Endothelial cell of umbilical vein (primary cell): ENCODE data around the gene GNG8. TPM values are rescaled to one million over a fixed set of nuclear protein-coding genes. Genes with fewer than 3 reads are reported as not detected.

Source experiments
- BruUV-seq: library from RNA; stranded (reverse); fragments of 400-500 nt; replicated peaks from 2 replicates; lab custom pipeline; 2021; lab: Mats Ljungman, UMichigan
- CTCF ChIA-PET: fragments of 300-600, 350-600 bp; sonication (Branson Sonifier 250); formaldehyde crosslinking; loops from one replicate; lab custom pipeline; 2021; ENCODE audit warnings: antibody characterized with exemption, inconsistent platforms; lab: Charles Lee
- POLR2A ChIA-PET: fragments of 300-600, 350-600 bp; sonication (Branson Sonifier 250); formaldehyde crosslinking; loops from one replicate; lab custom pipeline; 2021; ENCODE audit warnings: antibody characterized with exemption, inconsistent platforms; lab: Charles Lee
- DNase-seq: peaks from one replicate; pipeline ENCODE4 v3.0.0-alpha.2; 2011; ENCODE audit warnings: low read depth, low spot score
- FAIRE-seq: peaks from 2 replicates; lab custom pipeline; 2011; peaks lifted over from hg19 to GRCh38; lab: Jason Lieb, UNC
- H2AFZ ChIP-seq: 2 replicates; pipeline ENCODE4 v1.6.0; 2012; ENCODE audit warnings: low read depth, low read length, control low read depth, inconsistent platforms
- H3K27ac ChIP-seq: 2 replicates; pipeline ENCODE4 v1.5.1; 2011; ENCODE audit warnings: low read depth, mild to moderate bottlenecking, control low read depth, low read length, moderate library complexity; ENCODE audit not compliant: insufficient read depth
- H3K27me3 ChIP-seq, 2 experiments: 2 replicates each; pipeline versions ENCODE4 v1.6.0 to v1.6.1; 2011; ENCODE audit warnings: low read length in 2 of 2, mixed read lengths in 1 of 2; ENCODE audit not compliant: control insufficient read depth in 2 of 2, insufficient read depth in 2 of 2
- H3K36me3 ChIP-seq, 2 experiments: 2 replicates in 1 of 2; 3 replicates in 1 of 2; pipeline ENCODE4 v1.5.1; 2011; ENCODE audit warnings: low read length in 2 of 2, mild to moderate bottlenecking in 1 of 2, moderate library complexity in 1 of 2; ENCODE audit not compliant: control insufficient read depth in 2 of 2, insufficient read depth in 2 of 2; ENCODE audit errors: extremely low read depth in 1 of 2
- H3K4me1 ChIP-seq: 3 replicates; pipeline ENCODE4 v1.5.1; 2011; ENCODE audit warnings: mild to moderate bottlenecking, low read length; ENCODE audit not compliant: control insufficient read depth, insufficient read depth; ENCODE audit errors: extremely low read depth
- H3K4me2 ChIP-seq: 2 replicates; pipeline ENCODE4 v1.6.1; 2011; ENCODE audit warnings: low read length, control low read depth, mixed read lengths; ENCODE audit not compliant: insufficient read depth
- H3K4me3 ChIP-seq, 3 experiments: fragments of 200-600 bp in 1 of 3; sonication (generic), shearing (Covaris generic) in 1 of 3; replicated peaks in 1 of 3; 2 replicates each; pipeline ENCODE4 v1.5.1; 2011 to 2016; ENCODE audit warnings: control low read depth in 3 of 3, low read length in 3 of 3, mild to moderate bottlenecking in 2 of 3, inconsistent platforms in 1 of 3, low read depth in 1 of 3, moderate library complexity in 1 of 3; ENCODE audit not compliant: insufficient read depth in 1 of 3
- H3K79me2 ChIP-seq: 2 replicates; pipeline ENCODE4 v1.6.0; 2012; ENCODE audit warnings: low read length, inconsistent platforms; ENCODE audit not compliant: control insufficient read depth, insufficient read depth
- H3K9ac ChIP-seq: replicated peaks from 2 replicates; pipeline ENCODE3; 2011; ENCODE audit warnings: low read length, control low read depth; ENCODE audit not compliant: insufficient read depth; ENCODE audit errors: extremely low read depth
- H3K9me1 ChIP-seq: replicated peaks from 3 replicates; pipeline ENCODE4 v1.6.0; 2011; ENCODE audit warnings: mild to moderate bottlenecking, low read length; ENCODE audit not compliant: control insufficient read depth, insufficient read depth; ENCODE audit errors: extremely low read depth
- H3K9me3 ChIP-seq: replicated peaks from 2 replicates; pipeline ENCODE4 v1.5.1; 2012; ENCODE audit warnings: low read length, inconsistent platforms; ENCODE audit not compliant: control insufficient read depth, insufficient read depth
- H4K20me1 ChIP-seq: replicated peaks from 2 replicates; pipeline ENCODE3; 2011; ENCODE audit warnings: mild to moderate bottlenecking, low read length; ENCODE audit not compliant: control insufficient read depth, insufficient read depth; ENCODE audit errors: extremely low read depth
- FOS ChIP-seq: IDR thresholded peaks from 2 replicates; pipeline ENCODE4 v1.6.1; 2011; ENCODE audit warnings: mild to moderate bottlenecking, low read length, moderate library complexity, borderline replicate concordance; ENCODE audit not compliant: insufficient read depth
- GATA2 ChIP-seq: IDR thresholded peaks from 2 replicates; pipeline ENCODE4 v1.7.0; 2011; ENCODE audit warnings: low read depth, mild to moderate bottlenecking, moderate library complexity, mixed read lengths, low read length; ENCODE audit not compliant: insufficient read length, insufficient read depth
- JUN ChIP-seq: IDR thresholded peaks from 2 replicates; pipeline ENCODE4 v1.6.1; 2011; ENCODE audit warnings: borderline replicate concordance, low read depth; ENCODE audit not compliant: insufficient read length, insufficient read depth
- MAX ChIP-seq: IDR thresholded peaks from 2 replicates; pipeline ENCODE4 v1.6.1; 2011; ENCODE audit not compliant: insufficient read depth, insufficient read length
- MYC ChIP-seq: IDR thresholded peaks from one replicate; pipeline ENCODE4 v1.6.1; 2011; ENCODE audit warnings: mild to moderate bottlenecking, low read depth, low read length
- POLR2A ChIP-seq: IDR thresholded peaks from 2 replicates; pipeline ENCODE4 v1.6.1; 2012; ENCODE audit warnings: low read depth, mild to moderate bottlenecking, control low read depth, low read length
- POLR2AphosphoS5 ChIP-seq: IDR thresholded peaks from 2 replicates; pipeline ENCODE4 v1.6.1; 2012; ENCODE audit warnings: low read depth, mild to moderate bottlenecking, control low read depth, low read length, moderate library complexity; ENCODE audit not compliant: insufficient read depth
- dilution Hi-C: fragments of 300-500 bp; cut with MboI; formaldehyde crosslinking; loops from one replicate; pipeline ENCODE4 v1.15.0; 2019; ENCODE audit warnings: low sequenced_read_pairs; ENCODE audit not compliant: extremely low pct_ligation_motif_present
- intact Hi-C: fragments of 100-400 bp; cut with micrococcal nuclease; formaldehyde crosslinking; loops from one replicate; pipeline ENCODE4 v1.10.0; 2022
- polyA plus RNA-seq, 4 experiments: library from polyadenylated mRNA; depleted of rRNA in 3 of 4; stranded (reverse) in 3 of 4; unstranded in 1 of 4; fragments of >200 nt; gene quantifications; 2 replicates each; pipeline versions ENCODE4 v1.2.1 to v1.2.3, GENCODE V29; 2011 to 2012; ENCODE audit warnings: missing spikeins in 1 of 4
- total RNA-seq: library from RNA; stranded (reverse); gene quantifications from 2 replicates; pipeline ENCODE4 v1.2.3, GENCODE V29; 2021
- TF ChIP-seq, protein P1 (sequence below), 2 donors: IDR thresholded peaks; 1 replicate in 1 of 2; 2 replicates in 1 of 2; pipeline ENCODE4 v1.5.1; 2011; ENCODE audit warnings: low read length in 2 of 2, mild to moderate bottlenecking in 2 of 2, moderate library complexity in 2 of 2, control low read depth in 1 of 2, inconsistent platforms in 1 of 2, low read depth in 1 of 2; ENCODE audit not compliant: insufficient read depth in 1 of 2; ENCODE audit errors: extremely low read depth in 1 of 2

The GNG8 gene
- total and polyA plus RNA-seq, 2 donors (not counting 3 experiments of a cell fraction or from before 2014, with no cell fraction given): not detected

DNA sequence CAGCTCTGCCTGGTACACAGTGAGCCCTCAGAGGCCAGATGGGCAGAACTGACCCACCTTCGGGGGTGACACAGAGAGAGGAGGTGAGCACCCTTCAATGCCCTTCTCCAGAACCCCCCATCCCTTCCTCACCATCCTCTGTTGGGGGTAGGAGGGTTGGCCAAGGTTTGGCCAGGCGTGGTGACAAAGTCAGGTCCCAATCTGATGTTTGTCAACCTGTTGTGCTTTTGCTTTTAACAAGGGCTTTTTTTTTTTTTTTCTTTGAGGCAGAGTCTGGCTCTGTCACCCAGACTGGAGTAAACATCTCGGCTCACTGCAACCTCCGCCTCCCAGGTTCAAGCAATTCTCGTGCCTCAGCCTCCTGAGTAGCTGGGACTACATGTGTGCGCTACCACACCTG lies 18.4 kb downstream of the GNG8 start:
- no TSS peak for BruUV-seq
- Histone ChIP-seq H3K9me1 (no peaks in the 10 kb centered on the region), H3K9ac (no peak overlapping the region), H3K27ac (no peak overlapping the region), H2AFZ (no peak overlapping the region), H3K4me2 (no peak overlapping the region), H3K4me3 (no peak overlapping the region), H3K27me3 (no peaks in the 10 kb centered on the region), H3K36me3 (no peaks in the 10 kb centered on the region), H4K20me1 (no peaks in the 10 kb centered on the region), H3K9me3 (no peaks in the 10 kb centered on the region), H3K79me2 (no peaks in the 10 kb centered on the region), H3K4me1 (no peaks in the 10 kb centered on the region)
- FAIRE-seq (no peak), DNase-seq (no peak)
- intact Hi-C loops (no loop called here), dilution Hi-C loops (no loop called here)
- POLR2A ChIA-PET: interaction anchor here (0.9 to 1.2 kb wide), 2 partner anchors 17 to 44 kb away, joined by 4 read pairs; partner anchors contain the start of genes CALM3 and DACT3
- TF ChIP-seq POLR2AphosphoS5 (no peak), GATA2 (no peak), JUN (no peak), MAX (no peak), FOS (no peak), MYC (no peak), POLR2A (no peak)
- TF ChIP-seq, protein P1, sequence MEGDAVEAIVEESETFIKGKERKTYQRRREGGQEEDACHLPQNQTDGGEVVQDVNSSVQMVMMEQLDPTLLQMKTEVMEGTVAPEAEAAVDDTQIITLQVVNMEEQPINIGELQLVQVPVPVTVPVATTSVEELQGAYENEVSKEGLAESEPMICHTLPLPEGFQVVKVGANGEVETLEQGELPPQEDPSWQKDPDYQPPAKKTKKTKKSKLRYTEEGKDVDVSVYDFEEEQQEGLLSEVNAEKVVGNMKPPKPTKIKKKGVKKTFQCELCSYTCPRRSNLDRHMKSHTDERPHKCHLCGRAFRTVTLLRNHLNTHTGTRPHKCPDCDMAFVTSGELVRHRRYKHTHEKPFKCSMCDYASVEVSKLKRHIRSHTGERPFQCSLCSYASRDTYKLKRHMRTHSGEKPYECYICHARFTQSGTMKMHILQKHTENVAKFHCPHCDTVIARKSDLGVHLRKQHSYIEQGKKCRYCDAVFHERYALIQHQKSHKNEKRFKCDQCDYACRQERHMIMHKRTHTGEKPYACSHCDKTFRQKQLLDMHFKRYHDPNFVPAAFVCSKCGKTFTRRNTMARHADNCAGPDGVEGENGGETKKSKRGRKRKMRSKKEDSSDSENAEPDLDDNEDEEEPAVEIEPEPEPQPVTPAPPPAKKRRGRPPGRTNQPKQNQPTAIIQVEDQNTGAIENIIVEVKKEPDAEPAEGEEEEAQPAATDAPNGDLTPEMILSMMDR (IDR thresholded peaks at IDR 0.05; ENCODE audit: extremely low read depth in 1 of 2, insufficient read depth in 1 of 2, low read depth in 1 of 2, low read length in 2 of 2): no peak
- CTCF ChIA-PET: interaction anchor here (0.6 to 13.9 kb wide), 22 partner anchors 11 to 223 kb away, joined by 3 to 422 read pairs (median 4); partner anchors contain the start of gene DACT3
